ENCODE results near the gene OBI1.

Gene OBI1

GRCh38 chr13:78576261-78576660 lies 82.7 kb downstream of the OBI1 start:
- TF ChIP-seq CTCF (IDR thresholded peaks at IDR 0.05; ENCODE audit: low read length) (no peak), EZH2 (IDR thresholded peaks at IDR 0.05; ENCODE audit: borderline replicate concordance, low read length) (no peak)
- no peak overlapping the region for H2AFZ ChIP-seq (ENCODE audit: low read length)
- no peak overlapping the region for H3K4me3 ChIP-seq (ENCODE audit: low read depth, low read length, poor library complexity, severe bottlenecking)
- no peaks in the 10 kb centered on the region for H4K20me1 ChIP-seq (ENCODE audit: insufficient read depth, low read length)
- H3K9me3 ChIP-seq (ENCODE audit: low read length): no peaks in the 10 kb centered on the region
- H3K27ac ChIP-seq (ENCODE audit: low read depth, low read length, poor library complexity, severe bottlenecking): no peak overlapping the region
- 0 out of 2 replicates have a peak, but pooled peaks cover 7% of the 10 kb centered on the region for H3K27me3 ChIP-seq (ENCODE audit: insufficient read depth, low read length)
- H3K4me1 ChIP-seq (ENCODE audit: insufficient read depth, low read length, severe bottlenecking): no peaks in the 10 kb centered on the region
- H3K9me2 ChIP-seq (ENCODE audit: low read depth, low read length): no peaks in the 10 kb centered on the region
- H3K9ac ChIP-seq (ENCODE audit: low read length): no peak overlapping the region
- H3K36me3 ChIP-seq (ENCODE audit: insufficient read depth, low read length): no peaks in the 10 kb centered on the region
- no peaks in the 10 kb centered on the region for H3F3A ChIP-seq (ENCODE audit: insufficient read depth, low read length)
- no peak overlapping the region for H3K4me2 ChIP-seq (ENCODE audit: low read length)
- no peaks in the 10 kb centered on the region for H3K79me2 ChIP-seq (ENCODE audit: insufficient read depth, low read length)

- H3K79me2 ChIP-seq (ENCODE audit: insufficient read depth, low read length): no peaks in the 10 kb centered on the region
- no peak overlapping the region for H2AFZ ChIP-seq (ENCODE audit: low read length)
- H3K9me2 ChIP-seq (ENCODE audit: low read depth, low read length): no peaks in the 10 kb centered on the region
- TF ChIP-seq CTCF (IDR thresholded peaks at IDR 0.05; ENCODE audit: low read length) (no peak), EZH2 (IDR thresholded peaks at IDR 0.05; ENCODE audit: borderline replicate concordance, low read length) (no peak)
- no peak overlapping the region for H3K4me3 ChIP-seq (ENCODE audit: low read depth, low read length, poor library complexity, severe bottlenecking)
- H3K36me3 ChIP-seq (ENCODE audit: insufficient read depth, low read length): no peaks in the 10 kb centered on the region
- no peak overlapping the region for H3K9ac ChIP-seq (ENCODE audit: low read length)
- H3F3A ChIP-seq (ENCODE audit: insufficient read depth, low read length): no peaks in the 10 kb centered on the region
- H4K20me1 ChIP-seq (ENCODE audit: insufficient read depth, low read length): no peaks in the 10 kb centered on the region
- H3K27ac ChIP-seq (ENCODE audit: low read depth, low read length, poor library complexity, severe bottlenecking): no peak overlapping the region
- H3K27me3 ChIP-seq (ENCODE audit: insufficient read depth, low read length): no peaks in the 10 kb centered on the region
- no peak overlapping the region for H3K4me2 ChIP-seq (ENCODE audit: low read length)
- no peaks in the 10 kb centered on the region for H3K9me3 ChIP-seq (ENCODE audit: low read length)
- no peaks in the 10 kb centered on the region for H3K4me1 ChIP-seq (ENCODE audit: insufficient read depth, low read length, severe bottlenecking)
Measured at GRCh38 chr13:78572459-78572858, 86.5 kb downstream of the OBI1 start.

- H3K27ac ChIP-seq (ENCODE audit: low read depth, low read length, poor library complexity, severe bottlenecking): no peak overlapping the region
Measured at GRCh38 chr13:78569029-78569428, 89.9 kb downstream of the OBI1 start.

GRCh38 chr13:78566631-78567030 lies 92.3 kb downstream of the OBI1 start:
- Histone ChIP-seq H3K4me3 (ENCODE audit: low read depth, low read length, poor library complexity, severe bottlenecking) (no peak overlapping the region), H3K9ac (ENCODE audit: low read length) (no peak overlapping the region), H4K20me1 (ENCODE audit: insufficient read depth, low read length) (no peaks in the 10 kb centered on the region), H3K27ac (ENCODE audit: low read depth, low read length, poor library complexity, severe bottlenecking) (no peak overlapping the region), H2AFZ (ENCODE audit: low read length) (no peak overlapping the region), H3F3A (ENCODE audit: insufficient read depth, low read length) (no peaks in the 10 kb centered on the region), H3K9me3 (ENCODE audit: low read length) (no peaks in the 10 kb centered on the region), H3K4me1 (ENCODE audit: insufficient read depth, low read length, severe bottlenecking) (no peaks in the 10 kb centered on the region), H3K27me3 (ENCODE audit: insufficient read depth, low read length) (no peaks in the 10 kb centered on the region), H3K9me2 (ENCODE audit: low read depth, low read length) (no peaks in the 10 kb centered on the region), H3K36me3 (ENCODE audit: insufficient read depth, low read length) (no peaks in the 10 kb centered on the region), H3K79me2 (ENCODE audit: insufficient read depth, low read length) (no peaks in the 10 kb centered on the region), H3K4me2 (ENCODE audit: low read length) (no peak overlapping the region)
- TF ChIP-seq CTCF (IDR thresholded peaks at IDR 0.05; ENCODE audit: low read length) (no peak), EZH2 (IDR thresholded peaks at IDR 0.05; ENCODE audit: borderline replicate concordance, low read length) (no peak)

More at GRCh38 chr13:78569029-78569428, 89.9 kb downstream of the OBI1 start:
- Histone ChIP-seq H3F3A (ENCODE audit: insufficient read depth, low read length) (no peaks in the 10 kb centered on the region), H3K27me3 (ENCODE audit: insufficient read depth, low read length) (no peaks in the 10 kb centered on the region), H3K4me1 (ENCODE audit: insufficient read depth, low read length, severe bottlenecking) (no peaks in the 10 kb centered on the region), H3K79me2 (ENCODE audit: insufficient read depth, low read length) (no peaks in the 10 kb centered on the region), H3K36me3 (ENCODE audit: insufficient read depth, low read length) (no peaks in the 10 kb centered on the region), H3K9me3 (ENCODE audit: low read length) (no peaks in the 10 kb centered on the region), H3K4me3 (ENCODE audit: low read depth, low read length, poor library complexity, severe bottlenecking) (no peak overlapping the region), H3K9ac (ENCODE audit: low read length) (no peak overlapping the region), H2AFZ (ENCODE audit: low read length) (no peak overlapping the region), H3K4me2 (ENCODE audit: low read length) (no peak overlapping the region), H4K20me1 (ENCODE audit: insufficient read depth, low read length) (no peaks in the 10 kb centered on the region), H3K9me2 (ENCODE audit: low read depth, low read length) (no peaks in the 10 kb centered on the region)
- no peak for TF ChIP-seq EZH2 (IDR thresholded peaks at IDR 0.05; ENCODE audit: borderline replicate concordance, low read length)
